ENCODE results near the gene COL8A2.

- TF ChIP-seq POLR2A (IDR thresholded peaks at IDR 0.05) (no peak), CTCF (IDR thresholded peaks at IDR 0.05) (no peak), EP300 (IDR thresholded peaks at IDR 0.05; ENCODE audit: low read depth) (no peak)
Observed at GRCh38 chr1:36095760-36096405, 29.1 kb downstream of the COL8A2 start.
